K562 (cell line): Measurements from ENCODE around the gene SPTLC2. TPM values are rescaled to one million over a fixed set of nuclear protein-coding genes. Genes with fewer than 3 reads are reported as not detected.
A peak's percentile ranks its signal among the peaks of the same experiment; 100 is the strongest.

Experiments used
- ATAC-seq: fragments of 200-7000 bp; cut with Tn5 transposase; 3 replicates; pipeline ENCODE4 v1.9.1; 2020; ENCODE audit warnings: moderate library complexity
- BruUV-seq: library from RNA; stranded (reverse); fragments of 400-500 nt; replicated peaks from 2 replicates; lab custom pipeline; 2021; lab: Mats Ljungman, UMichigan
- CTCF ChIA-PET: fragments of 300-600 bp; formaldehyde crosslinking; extraction: SDS; loops from one replicate; lab custom pipeline; 2021; ENCODE audit warnings: low intra/inter-chr PET ratio; lab: Yijun Ruan, JAX
- POLR2A ChIA-PET: fragments of 300-600, 350-650 bp; sonication (Branson Sonifier 250); formaldehyde crosslinking; extraction: SDS; loops from one replicate; lab custom pipeline; 2021; ENCODE audit warnings: antibody characterized with exemption, inconsistent platforms; lab: Yijun Ruan, JAX
- DNase-seq, 4 experiments: peaks; one replicate each; pipeline versions ENCODE4 v3.0.0 to v3.0.0-alpha.2; 2011 to 2018; ENCODE audit warnings: low spot score in 3 of 4, mixed read lengths in 3 of 4; ENCODE audit errors: extremely low read depth in 1 of 4
- FAIRE-seq: peaks from 2 replicates; lab custom pipeline; 2011; peaks lifted over from hg19 to GRCh38; lab: Jason Lieb, UNC
- H2AFZ ChIP-seq: 2 replicates; pipeline ENCODE4 v1.6.0; 2011; ENCODE audit warnings: low read depth, low read length, control low read depth, inconsistent platforms
- H3K27ac ChIP-seq: fragments of 200-600 bp; 3 replicates; pipeline ENCODE4 v1.8.0; 2011; ENCODE audit warnings: low read depth, mild to moderate bottlenecking, control low read depth, inconsistent platforms, low read length, moderate library complexity, mixed read lengths; ENCODE audit errors: extremely low read depth
- H3K27me3 ChIP-seq, 2 experiments: fragments of 300-600 bp in 1 of 2; 2 replicates in 1 of 2; 3 replicates in 1 of 2; pipeline versions ENCODE4 v1.6.0 to v1.8.0; 2011; ENCODE audit warnings: inconsistent platforms in 2 of 2, low read length in 2 of 2, mild to moderate bottlenecking in 1 of 2, mixed read lengths in 1 of 2, moderate library complexity in 1 of 2; ENCODE audit not compliant: control insufficient read depth in 2 of 2, insufficient read depth in 2 of 2
- H3K36me3 ChIP-seq: fragments of 300-600 bp; 3 replicates; pipeline ENCODE4 v1.8.0; 2011; ENCODE audit warnings: mild to moderate bottlenecking, low read length, inconsistent platforms; ENCODE audit not compliant: control insufficient read depth, insufficient read depth
- H3K4me1 ChIP-seq, 2 experiments: fragments of 200-600 bp in 1 of 2; replicated peaks in 1 of 2; 2 replicates in 1 of 2; 3 replicates in 1 of 2; pipeline versions ENCODE4 v1.5.1 to v1.8.0; 2011; ENCODE audit warnings: inconsistent platforms in 2 of 2, low read length in 2 of 2, mild to moderate bottlenecking in 1 of 2, mixed read lengths in 1 of 2, moderate library complexity in 1 of 2; ENCODE audit not compliant: control insufficient read depth in 2 of 2, insufficient read depth in 2 of 2
- H3K4me2 ChIP-seq: 2 replicates; pipeline ENCODE4 v1.6.1; 2011; ENCODE audit warnings: low read length, control low read depth, inconsistent platforms, mixed read lengths; ENCODE audit not compliant: insufficient read depth
- H3K4me3 ChIP-seq: fragments of 200-600 bp; sonication (generic), shearing (Covaris generic); 2 replicates; pipeline ENCODE4 v1.5.1; 2016; ENCODE audit warnings: control low read depth, inconsistent platforms
- H3K79me2 ChIP-seq: fragments of 200-600 bp; 3 replicates; pipeline ENCODE4 v1.8.0; 2011; ENCODE audit warnings: low read length, inconsistent platforms; ENCODE audit not compliant: control insufficient read depth, insufficient read depth
- H3K9ac ChIP-seq, 2 experiments: 2 replicates each; pipeline versions ENCODE4 v1.6.0 to v1.6.1; 2011; ENCODE audit warnings: low read depth in 2 of 2, low read length in 2 of 2, control low read depth in 1 of 2, inconsistent platforms in 1 of 2, mild to moderate bottlenecking in 1 of 2, mixed read lengths in 1 of 2; ENCODE audit not compliant: insufficient read depth in 1 of 2
- H3K9me1 ChIP-seq: one replicate; pipeline ENCODE4 v1.6.0; 2011; ENCODE audit warnings: inconsistent platforms, mild to moderate bottlenecking, low read length, moderate library complexity; ENCODE audit not compliant: control insufficient read depth, insufficient read depth
- H3K9me3 ChIP-seq: replicated peaks from 2 replicates; pipeline ENCODE4 v1.5.1; 2011; ENCODE audit warnings: low read depth, low read length, inconsistent platforms; ENCODE audit not compliant: control insufficient read depth, insufficient read depth
- H4K20me1 ChIP-seq: replicated peaks from 2 replicates; pipeline ENCODE4 v1.6.1; 2011; ENCODE audit warnings: low read length, inconsistent platforms, mixed read lengths; ENCODE audit not compliant: control insufficient read depth, insufficient read depth
- ASH1L ChIP-seq: fragments of 450-650 bp; IDR thresholded peaks from 2 replicates; pipeline ENCODE4 v1.6.1; 2018; ENCODE audit warnings: borderline replicate concordance, mild to moderate bottlenecking, low read depth; ENCODE audit not compliant: partially characterized antibody
- BMI1 ChIP-seq: fragments of 150-350 bp; IDR thresholded peaks from 2 replicates; pipeline ENCODE4 v1.6.1; 2014; ENCODE audit warnings: low read length
- CBX2 ChIP-seq: fragments of 200-600 bp; sonication (generic); IDR thresholded peaks from one replicate; pipeline ENCODE4 v1.6.1; 2012; ENCODE audit warnings: mild to moderate bottlenecking, low read length, inconsistent platforms; ENCODE audit not compliant: insufficient read depth, poor library complexity, severe bottlenecking
- CREB1 ChIP-seq, 2 experiments: sonication (generic) in 1 of 2; formaldehyde crosslinking in 1 of 2; IDR thresholded peaks; 2 replicates each; pipeline versions ENCODE4 v1.6.1 to v1.8.0; 2012 to 2022; ENCODE audit warnings: inconsistent platforms in 1 of 2, mild to moderate bottlenecking in 1 of 2, missing genetic modification reagents in 1 of 2, moderate library complexity in 1 of 2
- GTF2A2 ChIP-seq: IDR thresholded peaks from 2 replicates; pipeline ENCODE4 v1.6.1; 2016; ENCODE audit warnings: mild to moderate bottlenecking, missing genetic modification characterization, missing compliant biosample characterization
- MEIS2 ChIP-seq: fragments of 450-650 bp; IDR thresholded peaks from 2 replicates; pipeline ENCODE4 v1.6.1; 2014; ENCODE audit warnings: mild to moderate bottlenecking; ENCODE audit not compliant: partially characterized antibody
- TRIM28 ChIP-seq: fragments of 450-650 bp; IDR thresholded peaks from 2 replicates; pipeline ENCODE4 v1.6.1; 2017
- ZNF121 ChIP-seq: sonication (generic); formaldehyde crosslinking; conservative IDR thresholded peaks from 2 replicates; pipeline ENCODE4 v1.8.0; 2022; ENCODE audit warnings: missing genetic modification reagents
- ZNF609 ChIP-seq: sonication (generic); formaldehyde crosslinking; IDR thresholded peaks from 2 replicates; pipeline ENCODE4 v1.8.1; 2023; ENCODE audit warnings: missing genetic modification reagents, mild to moderate bottlenecking, borderline replicate concordance
- ZNF717 ChIP-seq: fragments of 250-450 bp; sonication (Bioruptor Pico); IDR thresholded peaks from 2 replicates; pipeline ENCODE4 v1.5.0; 2021
- WGBS: fragments of 100-300 bp; shearing (Covaris generic); methylation state at CpG from one replicate; pipeline ENCODE4 v1.1.6; 2016; ENCODE audit warnings: low coverage, mixed read lengths; ENCODE audit not compliant: insufficient coverage; ENCODE audit errors: missing lambda C conversion rate; 5-methylcytosine and 5-hydroxymethylcytosine counted together
- in situ Hi-C: fragments of 300-500 bp; cut with MboI; formaldehyde crosslinking; loops from 4 replicates; pipeline ENCODE4 v1.15.0; 2018; ENCODE audit warnings: inconsistent platforms, mixed read lengths
- intact Hi-C: fragments of 100-400 bp; cut with micrococcal nuclease; formaldehyde crosslinking; loops from 2 replicates; pipeline ENCODE4 v1.14.2; 2022
- polyA plus RNA-seq, 8 experiments: library from polyadenylated mRNA; depleted of rRNA in 4 of 8; stranded (reverse) in 5 of 8; unstranded in 3 of 8; fragments of >200 nt; fragmentation: Nextera tagmentation in 2 of 8; fragmentation: Illumina TruSeq in 1 of 8; extraction: Ambion mirVana in 2 of 8; extraction: Trizol in 1 of 8; gene quantifications; 2 replicates each; pipeline versions ENCODE4 v1.2.1 to v1.2.3, GENCODE V29; 2011 to 2014; ENCODE audit warnings: inconsistent platforms in 1 of 8, missing spikeins in 1 of 8
- total RNA-seq, 7 experiments: library from RNA; depleted of rRNA in 6 of 7; stranded (reverse); fragments of >200 nt in 6 of 7; fragmentation: Illumina TruSeq in 2 of 7; extraction: Trizol in 2 of 7; gene quantifications; 2 replicates each; pipeline versions ENCODE4 v1.2.1 to v1.2.3, GENCODE V29; 2011 to 2021; ENCODE audit warnings: low replicate concordance in 1 of 7

Gene SPTLC2
- total and polyA plus RNA-seq, 9 of the 15 experiments (the other 6 are each of a cell fraction or from before 2014, with no cell fraction given), result 4.5 to 30.4 (median 14.0) TPM

GRCh38 chr14:77585385-77585784 lies 31.1 kb downstream of the SPTLC2 start:
- no peak overlapping the region for H3K4me3 ChIP-seq
- in situ Hi-C loops (no loop called here), intact Hi-C loops (no loop called here)
- no peaks in the 10 kb centered on the region for H3K27me3 ChIP-seq
- no peaks in the 10 kb centered on the region for H3K36me3 ChIP-seq
- no peak overlapping the region for H2AFZ ChIP-seq
- peaks cover 0 to 3% of the 10 kb centered on the region in 2 experiments; a peak in 2 of 5 replicates for H3K4me1 ChIP-seq
- POLR2A ChIA-PET, result interaction anchor here (0.6 kb wide), 1 partner anchor 447 kb away, joined by 3 read pairs; no protein-coding TSS in a partner anchor
- H3K9me1 ChIP-seq, result no peaks in the 10 kb centered on the region
- peaks cover 72% of the 10 kb centered on the region for H3K79me2 ChIP-seq
- no peaks in the 10 kb centered on the region for H3K9me3 ChIP-seq
- FAIRE-seq (no peak), ATAC-seq (no peak), DNase-seq (no peak)
- 65% methylated on average over 3 of the region's 3 CpGs for whole genome bisulfite sequencing
- H3K27ac ChIP-seq, result no peak overlapping the region
- TF ChIP-seq BMI1 (no peak), MEIS2 (peak; percentile 10), ZNF717 (CRISPR knock-in tag) (no peak)
- H3K9ac ChIP-seq, result no peak overlapping the region
- TSS peak; percentile 11 for BruUV-seq
- H4K20me1 ChIP-seq, result peaks cover 12% of the 10 kb centered on the region; the same call in 1 of the 2 replicates
- no peak overlapping the region for H3K4me2 ChIP-seq
- CTCF ChIA-PET, result no interaction called here

GRCh38 chr14:77584809-77585208 lies 31.6 kb downstream of the SPTLC2 start:
- intact Hi-C loops, result no loop called here
- peaks cover 74% of the 10 kb centered on the region for H3K79me2 ChIP-seq
- no peak for TF ChIP-seq ZNF121
- TF ChIP-seq TRIM28, result no peak
- no peak for TF ChIP-seq CBX2
- no peak for TF ChIP-seq ZNF609 (CRISPR knock-in tag)
- TF ChIP-seq CREB1 (IDR thresholded peaks at IDR 0.05), result no peak
- no peak for TF ChIP-seq CREB1 (CRISPR knock-in tag; IDR thresholded peaks at IDR 0.05)
- TF ChIP-seq GTF2A2, result no peak
- TF ChIP-seq ASH1L, result no peak

More at GRCh38 chr14:77584809-77585208, 31.6 kb downstream of the SPTLC2 start:
- Histone ChIP-seq H3K4me1 (peaks cover 0 to 3% of the 10 kb centered on the region in 2 experiments; a peak in 2 of 5 replicates), H3K9ac (peak overlapping the region in 1 of 2 experiments; percentile 41; a peak in 1 of 4 replicates), H3K4me2 (no peak overlapping the region), H3K4me3 (no peak overlapping the region), H2AFZ (no peak overlapping the region), H3K27ac (no peak overlapping the region), H4K20me1 (peaks cover 12% of the 10 kb centered on the region; the same call in 1 of the 2 replicates), H3K36me3 (no peaks in the 10 kb centered on the region), H3K9me1 (no peaks in the 10 kb centered on the region), H3K27me3 (no peaks in the 10 kb centered on the region), H3K9me3 (no peaks in the 10 kb centered on the region)
- ATAC-seq (no peak), DNase-seq (no peak), FAIRE-seq (no peak)
- BruUV-seq, result no TSS peak
- ChIA-PET POLR2A (no interaction called here), CTCF (no interaction called here)
- WGBS, result 93% methylated on average over 6 of the region's 10 CpGs
- in situ Hi-C loops, result no loop called here
